H1 (cell line): Measurements from ENCODE around the gene DYNLL1. TPM values are rescaled to one million over a fixed set of nuclear protein-coding genes. Genes with fewer than 3 reads are reported as not detected.
A peak's percentile ranks its signal among the peaks of the same experiment; 100 is the strongest.

Source experiments
- CTCF ChIA-PET: fragments of 300-600 bp; sonication (Branson Sonifier 250); formaldehyde crosslinking; loops from one replicate; lab custom pipeline; 2021; ENCODE audit not compliant: partially characterized antibody; lab: Charles Lee
- POLR2A ChIA-PET: fragments of 300-600 bp; sonication (Branson Sonifier 250); formaldehyde crosslinking; loops from one replicate; lab custom pipeline; 2021; ENCODE audit warnings: inconsistent platforms; ENCODE audit not compliant: partially characterized antibody; lab: Charles Lee
- DNase-seq, 2 experiments: peaks; one replicate each; pipeline versions ENCODE4 v3.0.0 to v3.0.0-alpha.2; 2010 to 2022; ENCODE audit warnings: low spot score in 2 of 2, low read depth in 1 of 2, mixed read lengths in 1 of 2
- FAIRE-seq: peaks from 2 replicates; lab custom pipeline; 2011; peaks lifted over from hg19 to GRCh38; lab: Jason Lieb, UNC
- H2AFZ ChIP-seq: 2 replicates; pipeline ENCODE4 v1.8.1; 2012; ENCODE audit warnings: low read length, inconsistent platforms
- H2AK5ac ChIP-seq: 2 replicates; pipeline ENCODE4 v1.6.1; 2013; ENCODE audit warnings: low read depth, low read length
- H2BK120ac ChIP-seq: replicated peaks from 2 replicates; pipeline ENCODE3; 2013; ENCODE audit warnings: low read depth, low read length, inconsistent platforms
- H2BK12ac ChIP-seq: 2 replicates; pipeline ENCODE4 v1.6.1; 2013; ENCODE audit warnings: low read depth, low read length
- H2BK15ac ChIP-seq: 2 replicates; pipeline ENCODE4 v1.6.1; 2013; ENCODE audit warnings: low read length
- H2BK20ac ChIP-seq: 2 replicates; pipeline ENCODE4 v1.6.1; 2013; ENCODE audit warnings: low read length
- H2BK5ac ChIP-seq: 2 replicates; pipeline ENCODE4 v1.6.1; 2013; ENCODE audit warnings: low read depth, low read length
- H3K14ac ChIP-seq: 2 replicates; pipeline ENCODE4 v1.6.1; 2013; ENCODE audit warnings: inconsistent platforms; ENCODE audit not compliant: insufficient read length
- H3K18ac ChIP-seq: 2 replicates; pipeline ENCODE4 v1.6.1; 2013; ENCODE audit warnings: low read length; ENCODE audit errors: extremely low read depth
- H3K23ac ChIP-seq: 2 replicates; pipeline ENCODE4 v1.6.1; 2013; ENCODE audit warnings: inconsistent platforms; ENCODE audit not compliant: insufficient read length
- H3K23me2 ChIP-seq: 2 replicates; pipeline ENCODE4 v1.6.1; 2013; ENCODE audit warnings: low read depth, low read length
- H3K27ac ChIP-seq: 2 replicates; pipeline ENCODE4 v1.6.1; 2011; ENCODE audit warnings: low read depth, low read length, inconsistent platforms
- H3K27me3 ChIP-seq, 4 experiments: replicated peaks in 1 of 4; 1 replicate in 1 of 4; 2 replicates in 3 of 4; pipeline versions ENCODE4 v1.6.1 to v1.8.1; 2011 to 2013; ENCODE audit warnings: low read length in 3 of 4, mild to moderate bottlenecking in 3 of 4, inconsistent platforms in 2 of 4, mixed read lengths in 2 of 4, moderate library complexity in 1 of 4; ENCODE audit not compliant: control insufficient read depth in 3 of 4, insufficient read depth in 3 of 4; ENCODE audit errors: extremely low read depth in 1 of 4
- H3K36me3 ChIP-seq, 4 experiments: 2 replicates each; pipeline versions ENCODE4 v1.6.1 to v1.8.1; 2011 to 2013; ENCODE audit warnings: mild to moderate bottlenecking in 4 of 4, low read length in 3 of 4, moderate library complexity in 2 of 4, control low read depth in 1 of 4, inconsistent platforms in 1 of 4; ENCODE audit not compliant: insufficient read depth in 4 of 4, control insufficient read depth in 2 of 4
- H3K4ac ChIP-seq: replicated peaks from 2 replicates; pipeline ENCODE3; 2013; ENCODE audit warnings: low read length, low read depth, mixed read lengths, inconsistent platforms; ENCODE audit not compliant: insufficient read length
- H3K4me1 ChIP-seq, 4 experiments: replicated peaks in 1 of 4; 1 replicate in 1 of 4; 2 replicates in 3 of 4; pipeline versions ENCODE4 v1.6.1 to v1.8.1; 2011 to 2013; ENCODE audit warnings: low read length in 3 of 4, inconsistent platforms in 2 of 4, mixed read lengths in 1 of 4; ENCODE audit not compliant: insufficient read depth in 4 of 4, control insufficient read depth in 3 of 4
- H3K4me2 ChIP-seq, 2 experiments: 2 replicates each; pipeline versions ENCODE4 v1.6.1 to v1.8.1; 2011 to 2013; ENCODE audit warnings: low read depth in 2 of 2, low read length in 2 of 2, control low read depth in 1 of 2, inconsistent platforms in 1 of 2, mild to moderate bottlenecking in 1 of 2; ENCODE audit not compliant: insufficient read depth in 1 of 2
- H3K4me3 ChIP-seq, 4 experiments: fragments of 200-600, 300-600 bp in 1 of 4; sonication (generic), shearing (Covaris generic), sonication (Bioruptor Twin) in 1 of 4; 2 replicates each; pipeline versions ENCODE4 v1.5.1 to v1.8.1; 2011 to 2016; ENCODE audit warnings: low read length in 4 of 4, low read depth in 3 of 4, control low read depth in 2 of 4, inconsistent platforms in 2 of 4, mild to moderate bottlenecking in 2 of 4, mixed read lengths in 1 of 4, moderate library complexity in 1 of 4; ENCODE audit not compliant: insufficient read depth in 2 of 4; ENCODE audit errors: extremely low read depth in 1 of 4
- H3K56ac ChIP-seq: replicated peaks from 2 replicates; pipeline ENCODE3; 2013; ENCODE audit warnings: low read depth, mild to moderate bottlenecking, mixed read lengths, low read length, inconsistent platforms; ENCODE audit not compliant: insufficient read length
- H3K79me1 ChIP-seq: 2 replicates; pipeline ENCODE4 v1.6.1; 2013; ENCODE audit warnings: low read depth, low read length, control low read depth
- H3K79me2 ChIP-seq, 2 experiments: 2 replicates each; pipeline versions ENCODE4 v1.6.1 to v1.8.1; 2012 to 2013; ENCODE audit warnings: low read length in 2 of 2, mild to moderate bottlenecking in 2 of 2, inconsistent platforms in 1 of 2; ENCODE audit not compliant: insufficient read depth in 2 of 2, control insufficient read depth in 1 of 2
- H3K9ac ChIP-seq, 4 experiments: replicated peaks in 1 of 4; 1 replicate in 1 of 4; 2 replicates in 3 of 4; pipeline versions ENCODE4 v1.6.1 to v1.8.1; 2011 to 2013; ENCODE audit warnings: low read depth in 3 of 4, low read length in 3 of 4, control low read depth in 2 of 4, mild to moderate bottlenecking in 2 of 4, moderate library complexity in 2 of 4, inconsistent platforms in 1 of 4; ENCODE audit errors: extremely low read depth in 1 of 4
- H3K9me3 ChIP-seq, 2 experiments: 2 replicates each; pipeline versions ENCODE4 v1.6.1 to v1.8.1; 2012 to 2013; ENCODE audit warnings: mild to moderate bottlenecking in 2 of 2, moderate library complexity in 2 of 2, control low read depth in 1 of 2, inconsistent platforms in 1 of 2, low read depth in 1 of 2, low read length in 1 of 2, mixed read lengths in 1 of 2; ENCODE audit not compliant: insufficient read depth in 2 of 2
- H4K20me1 ChIP-seq, 2 experiments: replicated peaks in 1 of 2; 2 replicates each; pipeline versions ENCODE3 to v1.8.1; 2011 to 2013; ENCODE audit warnings: inconsistent platforms in 2 of 2, low read length in 2 of 2, mild to moderate bottlenecking in 1 of 2; ENCODE audit not compliant: insufficient read depth in 2 of 2, control insufficient read depth in 1 of 2
- H4K5ac ChIP-seq: 2 replicates; pipeline ENCODE4 v1.6.1; 2013; ENCODE audit warnings: low read length, low read depth, mixed read lengths, inconsistent platforms; ENCODE audit not compliant: insufficient read length
- H4K8ac ChIP-seq: 2 replicates; pipeline ENCODE4 v1.8.0; 2013; ENCODE audit warnings: mild to moderate bottlenecking, moderate library complexity, low read length, inconsistent platforms; ENCODE audit not compliant: insufficient read depth; ENCODE audit errors: extremely low read depth
- H4K91ac ChIP-seq: replicated peaks from 2 replicates; pipeline ENCODE3; 2013; ENCODE audit warnings: low read length, mixed read lengths, inconsistent platforms; ENCODE audit not compliant: insufficient read length
- BACH1 ChIP-seq: IDR thresholded peaks from 2 replicates; pipeline ENCODE4 v1.6.1; 2012; ENCODE audit warnings: low read length, improper control_type of control experiment
- WGBS, 2 experiments: shearing (Covaris generic) in 1 of 2; methylation state at CpG; one replicate each; pipeline versions ENCODE4 v1.1.6 to v1.1.7; 2013 to 2015; ENCODE audit warnings: low lambda C conversion rate in 2 of 2, mixed read lengths in 2 of 2, inconsistent platforms in 1 of 2, low coverage in 1 of 2, missing lambda C conversion rate in 1 of 2; ENCODE audit not compliant: insufficient replicate concordance in 2 of 2, insufficient coverage in 1 of 2, insufficient read length in 1 of 2; ENCODE audit errors: extremely low coverage in 1 of 2, missing lambda C conversion rate in 1 of 2; 5-methylcytosine and 5-hydroxymethylcytosine counted together
- polyA plus RNA-seq, 7 experiments: library from polyadenylated mRNA; depleted of rRNA in 3 of 7; stranded (reverse) in 5 of 7; unstranded in 2 of 7; fragments of >200 nt in 5 of 7; fragments of 200-250 nt in 2 of 7; gene quantifications; 1 replicate in 5 of 7; 2 replicates in 1 of 7; 4 replicates in 1 of 7; pipeline versions ENCODE4 v1.2.1 to v1.2.3, GENCODE V29; 2011 to 2013; ENCODE audit warnings: missing spikeins in 2 of 7, mixed read lengths in 2 of 7
- total RNA-seq: library from RNA; stranded (reverse); fragmentation: NEBNext Ultra II Directional; extraction: Animal tissue kit (Norgen Biotek cat#: 25700); gene quantifications from 2 replicates; pipeline ENCODE4 v1.2.1, GENCODE V29; 2021
- TF ChIP-seq, protein P1 (sequence below): IDR thresholded peaks from 2 replicates; pipeline ENCODE4 v1.6.1; 2012; ENCODE audit warnings: low read length, inconsistent platforms

The DYNLL1 gene
- total and polyA plus RNA-seq, 2 of the 8 experiments (the other 6 are each of a cell fraction or from before 2014, with no cell fraction given) = 423 to 488 TPM

DNA sequence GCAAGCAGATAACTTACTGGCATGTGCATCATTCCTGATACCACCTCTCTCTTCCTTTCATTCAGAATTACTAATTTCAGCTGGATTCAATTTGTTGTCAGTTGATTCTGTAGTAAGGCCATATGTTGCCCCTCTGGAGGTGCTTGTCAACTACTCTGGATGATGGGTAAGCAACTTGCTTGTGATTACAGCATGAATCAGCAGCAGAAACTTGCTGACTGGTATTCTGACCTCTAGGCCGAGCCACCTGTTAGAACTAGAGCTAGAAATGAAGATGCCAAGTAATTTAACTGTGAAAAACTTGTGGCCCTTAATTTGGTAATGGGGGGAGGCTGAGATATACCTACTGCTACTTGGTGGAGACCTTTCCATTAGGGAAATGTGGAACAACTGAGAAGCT is 43.4 kb downstream of the DYNLL1 start:
- Histone ChIP-seq H3K9ac (no peak overlapping the region), H3K4me2 (no peak overlapping the region), H3K27me3 (no peaks in the 10 kb centered on the region), H2BK12ac (no peak overlapping the region), H3K4me3 (no peak overlapping the region), H3K79me2 (peaks cover 32 to 94% of the 10 kb centered on the region in 2 experiments), H3K14ac (no peak overlapping the region), H2BK5ac (no peak overlapping the region), H2BK20ac (no peak overlapping the region), H3K56ac (no peak overlapping the region), H2BK15ac (no peak overlapping the region), H3K4me1 (peaks cover 3 to 8% (median 6%) of the 10 kb centered on the region in 4 experiments; a peak in 5 of 7 replicates), H4K20me1 (peaks cover 19 to 27% of the 10 kb centered on the region in 2 experiments), H3K36me3 (peaks cover 0 to 16% (median 2%) of the 10 kb centered on the region in 4 experiments; a peak in 2 of 8 replicates), H2BK120ac (no peak overlapping the region), H3K23me2 (peaks cover 3% of the 10 kb centered on the region; the same call in 1 of the 2 replicates), H3K27ac (no peak overlapping the region), H3K79me1 (peaks cover 8% of the 10 kb centered on the region), H3K18ac (no peak overlapping the region), H2AFZ (no peak overlapping the region), H2AK5ac (no peak overlapping the region), H3K23ac (no peak overlapping the region), H4K91ac (no peak overlapping the region), H3K9me3 (no peaks in the 10 kb centered on the region), H4K8ac (no peak overlapping the region), H3K4ac (no peak overlapping the region), H4K5ac (no peak overlapping the region)
- WGBS, 2 experiments = 89% methylated on average over 1 of the region's 1 CpG; no CpG with 5 or more reads in 1 of the 2 experiments
- no peak for DNase-seq
- CTCF ChIA-PET = interaction anchor here (0.6 to 1.7 kb wide), 3 partner anchors 44 to 1053 kb away, joined by 3 to 4 read pairs (median 4); no protein-coding TSS in a partner anchor
- POLR2A ChIA-PET = interaction anchor here (0.9 to 1.6 kb wide), 4 partner anchors 10 to 78 kb away, joined by 3 to 6 read pairs (median 4); partner anchors contain the start of genes COQ5 and DYNLL1
- no peak for FAIRE-seq
- TF ChIP-seq, protein P1, sequence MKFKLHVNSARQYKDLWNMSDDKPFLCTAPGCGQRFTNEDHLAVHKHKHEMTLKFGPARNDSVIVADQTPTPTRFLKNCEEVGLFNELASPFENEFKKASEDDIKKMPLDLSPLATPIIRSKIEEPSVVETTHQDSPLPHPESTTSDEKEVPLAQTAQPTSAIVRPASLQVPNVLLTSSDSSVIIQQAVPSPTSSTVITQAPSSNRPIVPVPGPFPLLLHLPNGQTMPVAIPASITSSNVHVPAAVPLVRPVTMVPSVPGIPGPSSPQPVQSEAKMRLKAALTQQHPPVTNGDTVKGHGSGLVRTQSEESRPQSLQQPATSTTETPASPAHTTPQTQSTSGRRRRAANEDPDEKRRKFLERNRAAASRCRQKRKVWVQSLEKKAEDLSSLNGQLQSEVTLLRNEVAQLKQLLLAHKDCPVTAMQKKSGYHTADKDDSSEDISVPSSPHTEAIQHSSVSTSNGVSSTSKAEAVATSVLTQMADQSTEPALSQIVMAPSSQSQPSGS = no peak
- peak; percentile 38; the same call in 1 of the 2 replicates for TF ChIP-seq BACH1
